Measurements from ENCODE around the gene PNLIPRP2. TPM values are rescaled to one million over a fixed set of nuclear protein-coding genes. Genes with fewer than 3 reads are reported as not detected.

The PNLIPRP2 gene
- total RNA-seq, 1 experiment from 2014 or later: 0.28 TPM

DNA sequence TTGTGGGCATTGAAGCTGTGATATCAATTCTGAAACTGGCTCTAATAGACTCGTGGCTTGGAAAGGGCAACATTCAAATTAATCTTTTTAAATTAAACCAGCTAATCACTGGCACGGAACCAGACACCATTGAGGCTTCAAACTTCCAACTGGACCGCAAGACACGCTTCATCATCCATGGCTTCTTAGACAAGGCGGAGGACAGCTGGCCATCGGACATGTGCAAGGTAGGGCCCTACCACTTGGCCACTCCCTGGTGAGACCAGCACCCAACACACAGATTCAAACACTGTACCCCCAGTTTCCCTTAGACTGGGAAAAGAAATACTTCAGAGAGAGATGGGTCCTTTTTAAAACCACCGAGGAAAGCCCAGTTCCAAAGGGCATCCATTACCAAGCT is 5.1 kb downstream of the PNLIPRP2 start (continued):
- no peak for TF ChIP-seq GTF2I (CRISPR knock-in tag; conservative IDR thresholded peaks at IDR 0.05)

- no peaks in the 10 kb centered on the region for H3K4me1 Mint-ChIP-seq
- ATAC-seq (no peak), DNase-seq (ENCODE audit: low spot score) (no peak)
- TF ChIP-seq ZNF512 (CRISPR knock-in tag; IDR thresholded peaks at IDR 0.05; ENCODE audit: borderline replicate concordance): no peak
- 0 out of 2 replicates have a peak, but pooled peaks have one; percentile 3 for TF ChIP-seq TP53 (CRISPR knock-in tag; IDR thresholded peaks at IDR 0.05)
- H3K4me3 Mint-ChIP-seq: peak overlapping the region; percentile 45; the same call in 1 of the 2 replicates
- POLR2A ChIA-PET: no interaction called here
- CTCF ChIA-PET: interaction anchor here (0.6 to 2.4 kb wide), 28 partner anchors 9 to 565 kb away, joined by 3 to 36 read pairs (median 5); partner anchors contain the start of gene HSPA12A
- H3K27ac Mint-ChIP-seq: no peak overlapping the region
- no peaks in the 10 kb centered on the region for H3K36me3 Mint-ChIP-seq
- peaks cover 15% of the 10 kb centered on the region for H3K27me3 Mint-ChIP-seq (ENCODE audit: low read depth)
- H3K9me3 Mint-ChIP-seq: no peaks in the 10 kb centered on the region
Observed at GRCh38 chr10:116626815-116627214, 6.1 kb downstream of the PNLIPRP2 start.

DNA sequence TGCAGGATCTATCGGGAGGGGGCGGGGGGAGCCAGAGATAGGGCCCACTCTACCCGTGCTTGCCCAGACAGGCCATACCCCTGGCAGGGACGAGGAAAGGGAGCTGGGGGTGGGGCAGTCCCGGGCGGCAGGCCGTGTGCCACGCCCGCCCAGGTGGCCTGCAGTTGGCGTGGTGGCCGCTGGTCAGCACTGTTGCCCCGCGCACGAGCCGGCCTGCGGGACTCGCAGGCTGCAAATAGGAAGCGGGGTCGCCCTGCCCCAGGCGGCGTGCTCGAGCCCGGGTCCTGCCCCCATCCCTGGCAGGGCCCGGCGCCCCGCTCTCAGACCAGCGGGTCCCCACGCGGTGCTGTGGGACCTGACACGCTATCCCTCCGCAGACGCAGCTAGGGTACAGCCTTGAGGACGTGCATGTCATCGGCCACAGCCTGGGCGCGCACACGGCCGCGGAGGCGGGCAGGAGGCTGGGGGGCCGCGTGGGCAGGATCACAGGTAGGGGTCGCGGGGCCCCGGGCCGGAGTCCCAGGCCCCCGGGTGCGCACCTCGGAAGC is 6.7 kb downstream of the PNLIPRP2 start:
- Mint-ChIP-seq H3K27ac (no peak overlapping the region), H3K27me3 (ENCODE audit: low read depth) (peaks cover 15% of the 10 kb centered on the region), H3K9me3 (no peaks in the 10 kb centered on the region), H3K4me1 (no peaks in the 10 kb centered on the region), H3K36me3 (no peaks in the 10 kb centered on the region), H3K4me3 (peak overlapping the region; percentile 45)
- DNase-seq (ENCODE audit: low spot score): peak; percentile 76
- ChIA-PET POLR2A (no interaction called here), CTCF (interaction anchor here (0.6 to 2.4 kb wide), 30 partner anchors 9 to 564 kb away, joined by 3 to 36 read pairs (median 4); partner anchors contain the start of gene HSPA12A)
- peak; percentile 96 for ATAC-seq
- TF ChIP-seq FOXK1 (CRISPR knock-in tag; IDR thresholded peaks at IDR 0.05) (0 out of 2 replicates have a peak, but pooled peaks have one; percentile 17), ATF1 (CRISPR knock-in tag; IDR thresholded peaks at IDR 0.05) (no peak), SOX15 (CRISPR knock-in tag; IDR thresholded peaks at IDR 0.05) (no peak), PRRX2 (CRISPR knock-in tag; IDR thresholded peaks at IDR 0.05) (no peak), ZMAT4 (CRISPR knock-in tag; IDR thresholded peaks at IDR 0.05) (no peak), SP1 (CRISPR knock-in tag; conservative IDR thresholded peaks at IDR 0.05) (0 out of 2 replicates have a peak, but pooled peaks have one; percentile 46), NR2C2 (CRISPR knock-in tag; IDR thresholded peaks at IDR 0.05) (no peak), EMX1 (CRISPR knock-in tag; IDR thresholded peaks at IDR 0.05) (no peak), GABPB1 (CRISPR knock-in tag; IDR thresholded peaks at IDR 0.05) (no peak), GTF2I (CRISPR knock-in tag; conservative IDR thresholded peaks at IDR 0.05) (no peak), ZNF512 (CRISPR knock-in tag; IDR thresholded peaks at IDR 0.05; ENCODE audit: borderline replicate concordance) (no peak), ZNF232 (CRISPR knock-in tag; IDR thresholded peaks at IDR 0.05) (no peak), CREM (CRISPR knock-in tag; IDR thresholded peaks at IDR 0.05) (no peak), ZNF416 (CRISPR knock-in tag; IDR thresholded peaks at IDR 0.05) (no peak), USF2 (CRISPR knock-in tag; IDR thresholded peaks at IDR 0.05) (no peak), TCF7 (CRISPR knock-in tag; IDR thresholded peaks at IDR 0.05; ENCODE audit: low read depth) (no peak), HMGXB4 (CRISPR knock-in tag; IDR thresholded peaks at IDR 0.05) (peak; percentile 90)
- TF ChIP-seq, protein P1, sequence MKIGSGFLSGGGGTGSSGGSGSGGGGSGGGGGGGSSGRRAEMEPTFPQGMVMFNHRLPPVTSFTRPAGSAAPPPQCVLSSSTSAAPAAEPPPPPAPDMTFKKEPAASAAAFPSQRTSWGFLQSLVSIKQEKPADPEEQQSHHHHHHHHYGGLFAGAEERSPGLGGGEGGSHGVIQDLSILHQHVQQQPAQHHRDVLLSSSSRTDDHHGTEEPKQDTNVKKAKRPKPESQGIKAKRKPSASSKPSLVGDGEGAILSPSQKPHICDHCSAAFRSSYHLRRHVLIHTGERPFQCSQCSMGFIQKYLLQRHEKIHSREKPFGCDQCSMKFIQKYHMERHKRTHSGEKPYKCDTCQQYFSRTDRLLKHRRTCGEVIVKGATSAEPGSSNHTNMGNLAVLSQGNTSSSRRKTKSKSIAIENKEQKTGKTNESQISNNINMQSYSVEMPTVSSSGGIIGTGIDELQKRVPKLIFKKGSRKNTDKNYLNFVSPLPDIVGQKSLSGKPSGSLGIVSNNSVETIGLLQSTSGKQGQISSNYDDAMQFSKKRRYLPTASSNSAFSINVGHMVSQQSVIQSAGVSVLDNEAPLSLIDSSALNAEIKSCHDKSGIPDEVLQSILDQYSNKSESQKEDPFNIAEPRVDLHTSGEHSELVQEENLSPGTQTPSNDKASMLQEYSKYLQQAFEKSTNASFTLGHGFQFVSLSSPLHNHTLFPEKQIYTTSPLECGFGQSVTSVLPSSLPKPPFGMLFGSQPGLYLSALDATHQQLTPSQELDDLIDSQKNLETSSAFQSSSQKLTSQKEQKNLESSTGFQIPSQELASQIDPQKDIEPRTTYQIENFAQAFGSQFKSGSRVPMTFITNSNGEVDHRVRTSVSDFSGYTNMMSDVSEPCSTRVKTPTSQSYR (CRISPR knock-in tag; IDR thresholded peaks at IDR 0.05): no peak
- TF ChIP-seq, protein P2, sequence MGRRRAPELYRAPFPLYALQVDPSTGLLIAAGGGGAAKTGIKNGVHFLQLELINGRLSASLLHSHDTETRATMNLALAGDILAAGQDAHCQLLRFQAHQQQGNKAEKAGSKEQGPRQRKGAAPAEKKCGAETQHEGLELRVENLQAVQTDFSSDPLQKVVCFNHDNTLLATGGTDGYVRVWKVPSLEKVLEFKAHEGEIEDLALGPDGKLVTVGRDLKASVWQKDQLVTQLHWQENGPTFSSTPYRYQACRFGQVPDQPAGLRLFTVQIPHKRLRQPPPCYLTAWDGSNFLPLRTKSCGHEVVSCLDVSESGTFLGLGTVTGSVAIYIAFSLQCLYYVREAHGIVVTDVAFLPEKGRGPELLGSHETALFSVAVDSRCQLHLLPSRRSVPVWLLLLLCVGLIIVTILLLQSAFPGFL (CRISPR knock-in tag; IDR thresholded peaks at IDR 0.05; ENCODE audit: borderline replicate concordance): no peak
- TF ChIP-seq, protein P3, sequence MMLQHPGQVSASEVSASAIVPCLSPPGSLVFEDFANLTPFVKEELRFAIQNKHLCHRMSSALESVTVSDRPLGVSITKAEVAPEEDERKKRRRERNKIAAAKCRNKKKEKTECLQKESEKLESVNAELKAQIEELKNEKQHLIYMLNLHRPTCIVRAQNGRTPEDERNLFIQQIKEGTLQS (CRISPR knock-in tag; conservative IDR thresholded peaks at IDR 0.05): no peak
